ENCODE data around the gene VAMP7. TPM values are rescaled to one million over a fixed set of nuclear protein-coding genes. Genes with fewer than 3 reads are reported as not detected.
"Not testable (repeated sequence)": the region's sequence is repeated elsewhere in the genome, so short reads cannot be mapped to it uniquely, and the experiment has no call there.

Gene VAMP7
- total RNA-seq, 2 donors from 2014 or later: 20.0 to 37.4 TPM

DNA sequence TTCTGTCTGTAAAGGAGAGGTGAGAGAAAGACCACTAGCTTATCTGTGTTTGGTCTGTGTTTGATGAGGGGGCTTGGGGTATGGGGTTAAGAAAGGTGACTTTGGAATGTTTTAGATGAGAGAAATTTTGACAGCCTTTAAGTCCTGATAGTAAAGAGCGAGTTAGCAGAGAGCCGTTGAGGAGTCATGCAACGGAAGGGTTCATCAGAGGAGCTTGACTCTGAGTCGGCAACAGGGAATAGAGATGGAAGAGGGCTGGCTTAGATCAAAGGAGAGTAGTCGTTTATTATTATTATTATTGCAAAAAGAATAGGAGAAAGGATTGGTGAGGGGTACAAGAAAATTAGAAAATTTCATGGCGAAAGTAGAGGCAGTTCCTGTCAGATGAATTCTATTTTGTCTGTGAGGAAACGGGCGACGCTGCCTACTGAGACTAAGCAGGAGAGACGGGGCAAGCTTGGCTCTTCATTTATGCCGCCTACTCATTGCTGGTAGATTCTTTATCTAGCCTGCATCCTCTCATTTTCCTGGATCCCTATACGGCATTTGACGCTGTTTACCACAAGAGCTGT lies 473 bp upstream of the VAMP7 start:
- ATAC-seq: peak; percentile 15
- peaks cover under 1% of the 10 kb centered on the region for H3K27me3 Mint-ChIP-seq
- no peaks in the 10 kb centered on the region for H3K9me3 ChIP-seq (ENCODE audit: control insufficient read depth, low read length, poor library complexity, severe bottlenecking)
- peak overlapping the region; percentile 68 for H3K27ac Mint-ChIP-seq
- H3K36me3 Mint-ChIP-seq (ENCODE audit: low read depth): no peaks in the 10 kb centered on the region
- H3K4me3 Mint-ChIP-seq: peak overlapping the region; percentile 72
- H3K4me1 Mint-ChIP-seq: peaks cover 7% of the 10 kb centered on the region
- DNase-seq: no peak

DNA sequence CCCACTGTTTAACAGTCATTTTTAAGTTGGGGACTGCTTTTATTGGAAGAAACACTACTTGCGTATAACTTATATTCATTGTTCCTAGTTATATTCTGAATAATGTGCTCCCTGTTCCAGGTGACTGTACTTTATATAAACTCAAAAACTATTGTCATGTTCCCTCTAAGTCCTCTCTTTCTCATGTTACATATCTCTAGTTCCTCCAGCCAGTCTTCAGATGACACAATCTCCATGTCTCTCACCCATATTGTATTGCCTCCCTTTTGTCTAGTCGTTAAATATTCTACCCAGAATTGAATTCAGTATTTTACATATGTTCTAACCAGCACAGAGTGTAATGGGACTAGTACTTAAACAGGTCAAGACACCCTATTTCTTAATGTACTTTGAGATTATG lies 5.3 kb downstream of the VAMP7 start:
- no peak for ATAC-seq
- Mint-ChIP-seq H3K4me1 (peaks cover 7% of the 10 kb centered on the region), H3K27me3 (no peaks in the 10 kb centered on the region), H3K36me3 (ENCODE audit: low read depth) (peaks cover 3% of the 10 kb centered on the region), H3K27ac (no peak overlapping the region), H3K4me3 (no peak overlapping the region)
- DNase-seq: no peak
- no peaks in the 10 kb centered on the region for H3K9me3 ChIP-seq (ENCODE audit: control insufficient read depth, low read length, poor library complexity, severe bottlenecking)

GRCh38 chrX:155888139-155888538 lies 7.0 kb downstream of the VAMP7 start:
- Mint-ChIP-seq H3K36me3 (ENCODE audit: low read depth) (peaks cover 5% of the 10 kb centered on the region), H3K27me3 (no peaks in the 10 kb centered on the region), H3K27ac (no peak overlapping the region), H3K4me3 (no peak overlapping the region), H3K4me1 (peaks cover 2% of the 10 kb centered on the region)
- ATAC-seq: no peak
- no peak for DNase-seq
- H3K9me3 ChIP-seq (ENCODE audit: control insufficient read depth, low read length, poor library complexity, severe bottlenecking): no peaks in the 10 kb centered on the region

- no peak overlapping the region for H3K27ac Mint-ChIP-seq
- DNase-seq: no peak
- no peaks in the 10 kb centered on the region for H3K4me1 Mint-ChIP-seq
- H3K4me3 Mint-ChIP-seq: no peak overlapping the region
- ATAC-seq: no peak
- peaks cover 8% of the 10 kb centered on the region for H3K36me3 Mint-ChIP-seq (ENCODE audit: low read depth)
- H3K9me3 ChIP-seq (ENCODE audit: control insufficient read depth, low read length, poor library complexity, severe bottlenecking): no peaks in the 10 kb centered on the region
- no peaks in the 10 kb centered on the region for H3K27me3 Mint-ChIP-seq
These were observed 8.2 kb downstream of the VAMP7 start for GRCh38 chrX:155889328-155889727.

GRCh38 chrX:155891446-155892210 lies 10.5 kb downstream of the VAMP7 start:
- Mint-ChIP-seq H3K4me1 (no peaks in the 10 kb centered on the region), H3K36me3 (ENCODE audit: low read depth) (peaks cover 8% of the 10 kb centered on the region)
- ATAC-seq: no peak

GRCh38 chrX:155893521-155893920 lies 12.4 kb downstream of the VAMP7 start:
- no peaks in the 10 kb centered on the region for H3K4me1 Mint-ChIP-seq
- ATAC-seq (no peak), DNase-seq (no peak)
- H3K4me3 Mint-ChIP-seq: no peak overlapping the region
- H3K27ac Mint-ChIP-seq: no peak overlapping the region
- no peaks in the 10 kb centered on the region for H3K9me3 ChIP-seq (ENCODE audit: control insufficient read depth, low read length, poor library complexity, severe bottlenecking)
- H3K36me3 Mint-ChIP-seq (ENCODE audit: low read depth): peaks cover 8% of the 10 kb centered on the region
- H3K27me3 Mint-ChIP-seq: no peaks in the 10 kb centered on the region

More at GRCh38 chrX:155891446-155892210, 10.5 kb downstream of the VAMP7 start:
- no peaks in the 10 kb centered on the region for H3K27me3 Mint-ChIP-seq
- peak overlapping the region; percentile 3 for H3K27ac Mint-ChIP-seq
- DNase-seq: no peak
- H3K9me3 ChIP-seq (ENCODE audit: control insufficient read depth, low read length, poor library complexity, severe bottlenecking): no peaks in the 10 kb centered on the region
- H3K4me3 Mint-ChIP-seq: no peak overlapping the region

DNA sequence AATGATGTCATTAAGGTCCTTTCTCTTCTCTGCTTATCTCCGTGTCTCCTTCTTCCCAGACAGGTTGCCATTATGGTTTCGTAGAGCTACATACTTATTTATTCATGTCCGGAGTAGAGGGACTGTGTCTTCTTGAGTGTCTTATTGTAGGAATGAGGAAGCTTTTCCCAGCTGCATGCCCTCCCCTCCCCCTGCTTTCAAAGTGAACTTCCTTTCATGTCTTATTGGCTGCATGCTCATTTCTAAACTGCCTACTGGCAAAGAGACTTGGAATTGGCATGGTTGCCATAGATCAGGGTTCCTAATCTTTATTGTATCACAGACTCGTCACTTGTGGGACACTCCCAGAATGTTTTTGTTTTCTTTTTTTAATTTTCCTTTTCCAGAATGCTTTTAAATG lies 15.4 kb downstream of the VAMP7 start:
- ATAC-seq: no peak
- no peak overlapping the region for H3K27ac Mint-ChIP-seq
- no peak overlapping the region for H3K4me3 Mint-ChIP-seq
- peaks cover 5% of the 10 kb centered on the region for H3K36me3 Mint-ChIP-seq (ENCODE audit: low read depth)
- H3K9me3 ChIP-seq (ENCODE audit: control insufficient read depth, low read length, poor library complexity, severe bottlenecking): no peaks in the 10 kb centered on the region
- H3K27me3 Mint-ChIP-seq: no peaks in the 10 kb centered on the region
- no peaks in the 10 kb centered on the region for H3K4me1 Mint-ChIP-seq
- DNase-seq: no peak

DNA sequence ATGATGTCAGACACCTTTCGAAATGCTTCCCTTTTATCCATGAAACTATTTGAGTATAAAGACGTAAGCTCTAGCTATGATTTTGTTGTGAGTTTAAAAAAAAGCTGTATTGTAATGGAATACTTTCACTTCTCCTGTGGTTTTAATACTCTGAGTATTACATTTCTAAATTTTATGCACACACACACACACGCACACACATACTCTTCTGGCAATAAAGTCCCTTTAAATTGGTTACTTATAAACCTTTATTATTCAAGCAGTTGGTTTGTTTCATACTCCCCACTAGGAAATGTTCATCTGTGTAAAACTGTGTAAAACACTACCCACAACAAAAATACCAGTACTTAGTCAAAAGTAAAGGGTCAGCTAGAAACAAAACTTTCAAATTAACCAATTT lies 18.2 kb downstream of the VAMP7 start:
- no peaks in the 10 kb centered on the region for H3K4me1 Mint-ChIP-seq
- no peaks in the 10 kb centered on the region for H3K9me3 ChIP-seq (ENCODE audit: control insufficient read depth, low read length, poor library complexity, severe bottlenecking)
- no peaks in the 10 kb centered on the region for H3K36me3 Mint-ChIP-seq (ENCODE audit: low read depth)
- no peaks in the 10 kb centered on the region for H3K27me3 Mint-ChIP-seq
- ATAC-seq: no peak
- no peak overlapping the region for H3K27ac Mint-ChIP-seq
- H3K4me3 Mint-ChIP-seq: no peak overlapping the region
- no peak for DNase-seq

DNA sequence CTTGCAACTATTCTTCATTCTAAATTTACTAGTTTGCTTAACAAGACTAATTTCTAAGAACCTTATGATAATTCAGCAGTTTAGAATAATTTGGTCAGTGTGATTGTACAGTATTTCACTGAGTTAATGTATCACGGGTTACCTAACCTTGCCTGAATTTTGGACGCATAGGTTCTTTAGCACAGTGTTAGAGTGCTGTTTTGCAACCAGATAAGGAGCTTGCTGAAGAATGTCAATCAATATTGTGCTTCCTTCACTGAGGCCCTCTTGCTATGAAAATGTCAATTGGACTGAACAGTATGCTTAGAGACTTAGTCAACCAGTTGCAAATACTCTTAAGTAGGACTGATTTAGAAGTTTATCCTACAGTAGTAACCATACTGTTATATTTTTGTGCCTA lies 19.6 kb downstream of the VAMP7 start:
- no peak for DNase-seq
- Mint-ChIP-seq H3K27me3 (no peaks in the 10 kb centered on the region), H3K4me3 (no peak overlapping the region), H3K27ac (no peak overlapping the region), H3K36me3 (ENCODE audit: low read depth) (no peaks in the 10 kb centered on the region), H3K4me1 (no peaks in the 10 kb centered on the region)
- H3K9me3 ChIP-seq (ENCODE audit: control insufficient read depth, low read length, poor library complexity, severe bottlenecking): no peaks in the 10 kb centered on the region
- ATAC-seq: no peak

GRCh38 chrX:155907661-155908060 lies 26.5 kb downstream of the VAMP7 start:
- not testable (repeated sequence) for DNase-seq; H3K4me3 Mint-ChIP-seq; H3K36me3 Mint-ChIP-seq (ENCODE audit: low read depth); H3K9me3 ChIP-seq (ENCODE audit: control insufficient read depth, low read length, poor library complexity, severe bottlenecking); H3K27me3 Mint-ChIP-seq; H3K27ac Mint-ChIP-seq; H3K4me1 Mint-ChIP-seq; ATAC-seq

DNA sequence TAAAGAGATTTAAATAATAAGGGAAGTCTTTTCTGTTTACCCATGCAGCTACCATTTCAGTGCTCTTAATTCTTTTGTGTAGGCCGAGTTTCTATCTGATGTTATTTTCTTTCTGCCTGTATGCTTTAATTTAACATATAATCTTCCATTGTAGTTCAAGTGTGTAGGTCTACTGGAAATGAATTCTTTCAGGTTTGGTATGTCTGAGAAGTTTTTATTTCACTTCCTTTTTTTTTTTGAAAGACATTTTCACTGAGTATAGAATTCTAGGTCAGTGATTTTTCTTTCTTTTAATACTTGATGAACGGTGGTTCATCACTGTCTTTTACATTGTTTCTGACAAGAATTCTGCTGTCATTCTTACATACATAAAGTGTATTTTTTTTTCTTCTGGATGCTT lies 42.1 kb downstream of the VAMP7 start:
- no peak overlapping the region for H3K27ac Mint-ChIP-seq
- no peak overlapping the region for H3K4me3 Mint-ChIP-seq
- ATAC-seq (no peak), DNase-seq (no peak)
- H3K4me1 Mint-ChIP-seq: peaks cover 2% of the 10 kb centered on the region
- H3K27me3 Mint-ChIP-seq: no peaks in the 10 kb centered on the region
- no peaks in the 10 kb centered on the region for H3K9me3 ChIP-seq (ENCODE audit: control insufficient read depth, low read length, poor library complexity, severe bottlenecking)
- H3K36me3 Mint-ChIP-seq (ENCODE audit: low read depth): peaks cover 4% of the 10 kb centered on the region

DNA sequence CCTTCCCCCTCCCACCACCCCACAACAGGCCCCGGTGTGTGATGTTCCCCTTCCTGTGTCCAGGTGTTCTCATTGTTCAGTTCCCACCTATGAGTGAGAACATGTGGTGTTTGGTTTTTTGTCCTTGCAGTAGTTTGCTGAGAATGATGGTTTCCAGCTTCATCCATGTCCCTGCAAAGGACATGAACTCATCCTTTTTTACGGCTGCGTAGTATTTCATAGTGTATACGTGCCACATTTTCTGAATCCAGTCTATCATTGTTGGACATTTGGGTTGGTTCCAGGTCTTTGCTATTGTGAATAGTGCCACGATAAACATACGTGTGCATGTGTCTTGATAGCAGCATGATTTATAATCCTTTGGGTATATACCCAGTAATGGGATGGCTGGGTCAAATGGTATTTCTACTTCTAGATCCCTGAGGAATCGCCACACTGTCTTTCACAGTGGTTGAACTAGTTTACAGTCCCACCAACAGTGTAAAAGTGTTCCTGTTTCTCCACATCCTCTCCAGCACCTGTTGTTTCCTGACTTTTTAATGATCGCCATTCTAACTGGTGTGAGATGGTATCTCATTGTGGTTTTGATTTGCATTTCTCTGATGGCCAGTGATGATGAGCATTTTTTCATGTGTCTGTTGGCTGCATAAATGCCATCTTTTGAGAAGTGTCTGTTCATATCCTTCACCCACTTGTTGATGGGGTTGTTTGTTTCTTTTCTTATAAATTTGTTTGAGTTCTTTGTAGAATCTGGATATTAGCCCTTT lies 49.9 kb downstream of the VAMP7 start:
- H3K4me3 Mint-ChIP-seq, DNase-seq: not testable (repeated sequence)

DNA sequence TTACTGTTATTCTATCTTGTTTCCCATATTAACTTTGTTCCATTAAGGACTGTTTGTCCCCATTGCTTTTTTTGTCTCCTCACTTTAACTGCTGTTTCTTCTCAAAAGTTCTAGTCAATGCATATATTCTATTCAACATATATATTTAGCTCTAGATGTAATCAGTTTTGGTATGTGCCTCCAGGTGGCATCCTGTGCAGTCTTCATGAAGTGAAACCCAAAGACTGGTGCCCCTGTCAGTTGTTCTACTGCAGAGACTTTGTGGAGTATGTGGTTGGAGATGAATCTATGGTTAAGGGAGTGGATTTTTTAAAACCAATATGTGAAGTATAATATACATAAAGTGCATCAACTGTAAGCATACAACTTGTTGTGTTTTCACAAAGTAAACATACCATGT lies 57.0 kb downstream of the VAMP7 start:
- no peaks in the 10 kb centered on the region for H3K9me3 ChIP-seq (ENCODE audit: control insufficient read depth, low read length, poor library complexity, severe bottlenecking)
- H3K27ac Mint-ChIP-seq: no peak overlapping the region
- peaks cover 7% of the 10 kb centered on the region for H3K36me3 Mint-ChIP-seq (ENCODE audit: low read depth)
- peaks cover 2% of the 10 kb centered on the region for H3K4me1 Mint-ChIP-seq
- DNase-seq (no peak), ATAC-seq (no peak)
- no peaks in the 10 kb centered on the region for H3K27me3 Mint-ChIP-seq
- no peak overlapping the region for H3K4me3 Mint-ChIP-seq

More for the DNA sequence above, 49.9 kb downstream of the VAMP7 start:
- not testable (repeated sequence) for H3K4me1 Mint-ChIP-seq; H3K9me3 ChIP-seq (ENCODE audit: control insufficient read depth, low read length, poor library complexity, severe bottlenecking); H3K36me3 Mint-ChIP-seq (ENCODE audit: low read depth); H3K27me3 Mint-ChIP-seq; H3K27ac Mint-ChIP-seq; ATAC-seq
